Testis (tissue), 3 donors: ENCODE measurements around the gene IRF2. TPM values are rescaled to one million over a fixed set of nuclear protein-coding genes. Genes with fewer than 3 reads are reported as not detected.

Experiments used
- DNase-seq: peaks from one replicate; pipeline ENCODE4 v3.0.0-alpha.2; 2019
- H3K27ac ChIP-seq, 2 donors: fragments of 200-600 bp; sonication (generic); one replicate each; pipeline ENCODE4 v1.5.1; 2019
- H3K27me3 ChIP-seq: fragments of 200-600 bp; sonication (generic); one replicate; pipeline ENCODE4 v1.5.1; 2019
- H3K36me3 ChIP-seq: fragments of 200-600 bp; sonication (generic); one replicate; pipeline ENCODE4 v1.5.1; 2017; ENCODE audit warnings: low read depth; ENCODE audit errors: missing control alignments
- H3K4me1 ChIP-seq: fragments of 200-600 bp; sonication (generic); one replicate; pipeline ENCODE4 v1.5.1; 2019
- H3K4me3 ChIP-seq, 2 donors: fragments of 200-600 bp; sonication (generic); one replicate each; pipeline ENCODE4 v1.5.1; 2017 to 2019
- H3K9me3 ChIP-seq: fragments of 200-600 bp; sonication (generic); one replicate; pipeline ENCODE4 v1.5.1; 2017
- CTCF ChIP-seq, 3 experiments: fragments of 450-650 bp in 2 of 3; fragments of 200-600 bp in 1 of 3; sonication (generic) in 1 of 3; IDR thresholded peaks; one replicate each; pipeline ENCODE4 v1.5.1; 2016 to 2019; ENCODE audit warnings: antibody characterized with exemption in 3 of 3, mild to moderate bottlenecking in 2 of 3, moderate library complexity in 1 of 3
- POLR2A ChIP-seq: fragments of 450-650 bp; IDR thresholded peaks from one replicate; pipeline ENCODE4 v1.6.1; 2017; ENCODE audit warnings: antibody characterized with exemption, mild to moderate bottlenecking, moderate library complexity
- WGBS, 2 donors: methylation state at CpG; one replicate each; pipeline ENCODE4 v1.1.5; 2018; 5-methylcytosine and 5-hydroxymethylcytosine counted together
- intact Hi-C: fragments of 100-400 bp; cut with DNase I; formaldehyde crosslinking; loops from one replicate; pipeline ENCODE4 v1.15.1; 2023; ENCODE audit warnings: low total_unique reads
- polyA plus RNA-seq: library from polyadenylated mRNA; stranded (reverse); fragments of 350-450 nt; fragmentation: Illumina TruSeq; extraction: RNeasy Lipid Tissue Mini Kit (QIAGEN cat#74804); gene quantifications from one replicate; pipeline ENCODE4 v1.2.3, GENCODE V29; 2014; ENCODE audit warnings: low read depth, low replicate concordance; ENCODE audit not compliant: insufficient read depth
- total RNA-seq, 2 donors: library from RNA; depleted of rRNA; stranded (reverse); fragments of >200 nt; gene quantifications; one replicate each; pipeline ENCODE4 v1.2.3, GENCODE V29; 2016

The IRF2 gene
- total and polyA plus RNA-seq, 3 donors from 2014 or later: 13.0 to 22.3 (median 16.1) TPM

- 55 to 69% methylated on average over 13 of the region's 13 CpGs for whole genome bisulfite sequencing, 2 donors
- Histone ChIP-seq H3K27ac (no peak overlapping the region), H3K4me3 (no peak overlapping the region), H3K4me1 (peaks cover 12% of the 10 kb centered on the region), H3K9me3 (no peaks in the 10 kb centered on the region), H3K36me3 (no peaks in the 10 kb centered on the region), H3K27me3 (no peaks in the 10 kb centered on the region)
- no peak for DNase-seq
- intact Hi-C loops: no loop called here
- TF ChIP-seq CTCF (IDR thresholded peaks at IDR 0.05) (no peak), POLR2A (no peak)
These were observed 60.9 kb downstream of the IRF2 start for GRCh38 chr4:184413261-184414046.

GRCh38 chr4:184410748-184411147 lies 63.6 kb downstream of the IRF2 start:
- TF ChIP-seq POLR2A: no peak
- no peak for TF ChIP-seq CTCF (IDR thresholded peaks at IDR 0.05)
- H3K27ac ChIP-seq: no peak overlapping the region
- no peaks in the 10 kb centered on the region for H3K9me3 ChIP-seq
- no peaks in the 10 kb centered on the region for H3K27me3 ChIP-seq
- peaks cover 25% of the 10 kb centered on the region for H3K4me1 ChIP-seq
- no peaks in the 10 kb centered on the region for H3K36me3 ChIP-seq
- WGBS, 2 donors: 77 to 82% methylated on average over 6 of the region's 6 CpGs
- no peak for DNase-seq
- intact Hi-C loops: no loop called here
- no peak overlapping the region for H3K4me3 ChIP-seq

GRCh38 chr4:184409911-184410692 lies 64.2 kb downstream of the IRF2 start:
- no peaks in the 10 kb centered on the region for H3K27me3 ChIP-seq
- no peaks in the 10 kb centered on the region for H3K9me3 ChIP-seq
- no peak overlapping the region for H3K4me3 ChIP-seq
- intact Hi-C loops: no loop called here
- H3K27ac ChIP-seq: no peak overlapping the region
- DNase-seq: no peak
- WGBS, 2 donors: 91 to 93% methylated on average over 12 of the region's 12 CpGs
- no peak for TF ChIP-seq CTCF (IDR thresholded peaks at IDR 0.05)
- TF ChIP-seq POLR2A: no peak
- H3K4me1 ChIP-seq: peaks cover 25% of the 10 kb centered on the region
- no peaks in the 10 kb centered on the region for H3K36me3 ChIP-seq

- intact Hi-C loops: no loop called here
- 93 to 94% methylated on average over 9 of the region's 9 CpGs for WGBS, 2 donors
- Histone ChIP-seq H3K4me3 (no peak overlapping the region), H3K27me3 (no peaks in the 10 kb centered on the region), H3K4me1 (peaks cover 25% of the 10 kb centered on the region), H3K27ac (no peak overlapping the region), H3K9me3 (no peaks in the 10 kb centered on the region), H3K36me3 (no peaks in the 10 kb centered on the region)
- TF ChIP-seq CTCF (IDR thresholded peaks at IDR 0.05) (no peak), POLR2A (no peak)
- no peak for DNase-seq
These were observed 64.8 kb downstream of the IRF2 start for GRCh38 chr4:184409502-184409901.
